Measurements from ENCODE around the gene CENPA.

GRCh38 chr2:26744953-26745352 lies 40.9 kb upstream of the CENPA start:
- TF ChIP-seq POLR2A (IDR thresholded peaks at IDR 0.05; ENCODE audit: borderline replicate concordance, extremely low read depth, insufficient read depth, insufficient read length) (no peak), CTCF (IDR thresholded peaks at IDR 0.05 in 2 of 3, conservative IDR thresholded peaks at IDR 0.05 in 1 of 3; ENCODE audit: borderline replicate concordance in 1 of 3, insufficient read depth in 1 of 3, low read depth in 2 of 3, low read length in 2 of 3) (no peak), SP1 (IDR thresholded peaks at IDR 0.05; ENCODE audit: low read depth) (no peak), POLR2AphosphoS5 (IDR thresholded peaks at IDR 0.05; ENCODE audit: low read depth, low read length) (no peak), CEBPB (IDR thresholded peaks at IDR 0.05; ENCODE audit: low read depth) (no peak)

Measured in HCT116 (cell line).